GM11168 (cell line): ENCODE data around the gene FAM131A.

ENCODE experiments used
- in situ Hi-C: fragments of 300-500 bp; cut with MboI; formaldehyde crosslinking; loops from one replicate; pipeline ENCODE4 v1.12.0; 2022; ENCODE audit warnings: low sequenced_read_pairs; ENCODE audit not compliant: unreplicated experiment

FAM131A gene

GRCh38 chr3:184354121-184354728 lies 16.8 kb downstream of the FAM131A start:
- in situ Hi-C loops, result no loop called here

GRCh38 chr3:184354754-184355153 lies 17.4 kb downstream of the FAM131A start:
- in situ Hi-C loops, result no loop called here

- in situ Hi-C loops, result no loop called here
These were observed 18.1 kb downstream of the FAM131A start for GRCh38 chr3:184355261-184356040.

- in situ Hi-C loops, result no loop called here
These were observed 20.1 kb downstream of the FAM131A start for GRCh38 chr3:184357248-184358123.

GRCh38 chr3:184358124-184358767 lies 20.8 kb downstream of the FAM131A start:
- in situ Hi-C loops, result no loop called here

- in situ Hi-C loops, result no loop called here
These were observed 21.5 kb downstream of the FAM131A start for GRCh38 chr3:184358921-184359350.

GRCh38 chr3:184359610-184360009 lies 22.2 kb downstream of the FAM131A start:
- in situ Hi-C loops, result no loop called here

- in situ Hi-C loops, result no loop called here
These were observed 22.9 kb downstream of the FAM131A start for GRCh38 chr3:184360070-184360928.

- in situ Hi-C loops, result no loop called here
These were observed 23.6 kb downstream of the FAM131A start for GRCh38 chr3:184360929-184361531.

- in situ Hi-C loops, result no loop called here
These were observed 24.1 kb downstream of the FAM131A start, which contains the start of the genes CLCN2 and POLR2H for GRCh38 chr3:184361532-184361931. TSS of gene CLCN2 (minus strand) at chr3:184361605. CDS start at chr3:184361479, 126 bp downstream. TSS of gene POLR2H (plus strand) at chr3:184361710. CDS start at chr3:184363493, 1,783 bp downstream.

GRCh38 chr3:184361932-184362667 lies 24.7 kb downstream of the FAM131A start:
- in situ Hi-C loops, result no loop called here

- in situ Hi-C loops, result no loop called here
These were observed 25.5 kb downstream of the FAM131A start for GRCh38 chr3:184362668-184363546.

- in situ Hi-C loops, result no loop called here
These were observed 29.4 kb downstream of the FAM131A start for GRCh38 chr3:184366619-184367289.

- in situ Hi-C loops, result no loop called here
These were observed 30.7 kb downstream of the FAM131A start for GRCh38 chr3:184368116-184368515.

GRCh38 chr3:184368586-184369183 lies 31.3 kb downstream of the FAM131A start:
- in situ Hi-C loops, result no loop called here

GRCh38 chr3:184371570-184372018 lies 34.2 kb downstream of the FAM131A start:
- in situ Hi-C loops, result no loop called here
